B cell (primary cell): ENCODE results near the gene PRSS53. TPM values are rescaled to one million over a fixed set of nuclear protein-coding genes. Genes with fewer than 3 reads are reported as not detected.

Source experiments
- ATAC-seq: fragments of 200-7000 bp; cut with Tn5 transposase; one replicate; pipeline ENCODE4 v1.10.0; 2021; ENCODE audit warnings: low read depth, mild to moderate bottlenecking, moderate number of reproducible peaks, moderate library complexity
- CTCF ChIA-PET: fragments of 350-600 bp; sonication (Branson Sonifier 250); formaldehyde crosslinking; loops from one replicate; lab custom pipeline; 2021; ENCODE audit warnings: antibody characterized with exemption, inconsistent platforms; lab: Charles Lee
- POLR2A ChIA-PET: fragments of 350-600 bp; sonication (Branson Sonifier 250); formaldehyde crosslinking; loops from one replicate; lab custom pipeline; 2021; ENCODE audit warnings: antibody characterized with exemption; lab: Charles Lee
- DNase-seq: peaks from one replicate; pipeline ENCODE4 v3.0.0; 2013
- H2AFZ ChIP-seq: 2 replicates; pipeline ENCODE4 v1.6.1; 2012; ENCODE audit warnings: mild to moderate bottlenecking, low read depth, low read length; ENCODE audit not compliant: insufficient read depth, poor library complexity, severe bottlenecking
- H3K27ac ChIP-seq, 2 donors: 1 replicate in 1 of 2; 2 replicates in 1 of 2; pipeline ENCODE4 v1.5.1; 2012 to 2013; ENCODE audit warnings: low read length in 2 of 2, mild to moderate bottlenecking in 2 of 2, moderate library complexity in 1 of 2
- H3K27me3 ChIP-seq, 4 experiments: fragments of 200-600 bp in 1 of 4; sonication (generic) in 1 of 4; replicated peaks in 1 of 4; 1 replicate in 2 of 4; 2 replicates in 2 of 4; pipeline versions ENCODE4 v1.6.1 to v1.7.0; 2013 to 2016; ENCODE audit warnings: low read length in 3 of 4, mild to moderate bottlenecking in 2 of 4, mixed read lengths in 1 of 4, moderate library complexity in 1 of 4; ENCODE audit not compliant: insufficient read depth in 4 of 4, control insufficient read depth in 3 of 4; ENCODE audit errors: control extremely low read depth in 1 of 4
- H3K36me3 ChIP-seq, 2 experiments: replicated peaks in 1 of 2; 1 replicate in 1 of 2; 2 replicates in 1 of 2; pipeline versions ENCODE4 v1.6.1 to v1.7.1; 2013; ENCODE audit warnings: low read length in 1 of 2; ENCODE audit not compliant: insufficient read depth in 2 of 2, control insufficient read depth in 1 of 2; ENCODE audit errors: control extremely low read depth in 1 of 2, extremely low read depth in 1 of 2
- H3K4me1 ChIP-seq, 2 donors: fragments of 200-600 bp in 1 of 2; sonication (generic) in 1 of 2; 1 replicate in 1 of 2; 2 replicates in 1 of 2; pipeline versions ENCODE4 v1.5.1 to v1.6.1; 2013 to 2017; ENCODE audit warnings: low read length in 2 of 2; ENCODE audit not compliant: control insufficient read depth in 2 of 2, insufficient read depth in 2 of 2
- H3K4me2 ChIP-seq: replicated peaks from 2 replicates; pipeline ENCODE3; 2012; ENCODE audit warnings: mild to moderate bottlenecking, low read depth, low read length; ENCODE audit not compliant: poor library complexity, severe bottlenecking
- H3K4me3 ChIP-seq, 5 experiments: fragments of 200-600 bp in 1 of 5; sonication (generic) in 1 of 5; 1 replicate in 3 of 5; 2 replicates in 2 of 5; pipeline versions ENCODE4 v1.5.1 to v1.7.0; 2011 to 2016; ENCODE audit warnings: low read length in 4 of 5, mild to moderate bottlenecking in 4 of 5, low read depth in 2 of 5, control low read depth in 1 of 5, moderate library complexity in 1 of 5; ENCODE audit not compliant: insufficient read depth in 1 of 5; ENCODE audit errors: control extremely low read depth in 1 of 5, extremely low read depth in 1 of 5
- H3K79me2 ChIP-seq: fragments of 200-600 bp; sonication (generic); one replicate; pipeline ENCODE4 v1.6.0; 2016; ENCODE audit warnings: low read length; ENCODE audit not compliant: control insufficient read depth, insufficient read depth
- H3K9ac ChIP-seq: fragments of 200-600 bp; sonication (generic); 2 replicates; pipeline ENCODE4 v1.6.1; 2017; ENCODE audit warnings: mild to moderate bottlenecking, low read length, moderate library complexity
- H3K9me3 ChIP-seq, 3 donors: one replicate each; pipeline versions ENCODE4 v1.6.1 to v1.7.1; 2013; ENCODE audit warnings: low read length in 2 of 3; ENCODE audit not compliant: control insufficient read depth in 2 of 3, insufficient read depth in 1 of 3; ENCODE audit errors: control extremely low read depth in 1 of 3
- H4K20me1 ChIP-seq: 2 replicates; pipeline ENCODE4 v1.6.0; 2012; ENCODE audit warnings: mild to moderate bottlenecking, low read length; ENCODE audit not compliant: insufficient read depth, control insufficient read depth, poor library complexity, severe bottlenecking
- H3K27ac Mint-ChIP-seq: one replicate; pipeline ENCODE4 v1.8.0; 2021; ENCODE audit warnings: mixed read lengths
- H3K27me3 Mint-ChIP-seq: one replicate; pipeline ENCODE4 v1.8.0; 2021; ENCODE audit warnings: mixed read lengths
- H3K4me1 Mint-ChIP-seq: one replicate; pipeline ENCODE4 v1.8.0; 2021; ENCODE audit warnings: mixed read lengths
- H3K4me3 Mint-ChIP-seq: one replicate; pipeline ENCODE4 v1.8.0; 2021; ENCODE audit warnings: mixed read lengths
- H3K9me3 Mint-ChIP-seq: one replicate; pipeline ENCODE4 v1.8.0; 2022; ENCODE audit warnings: mixed read lengths; ENCODE audit not compliant: insufficient read depth
- CTCF ChIP-seq: fragments of 200-600 bp; IDR thresholded peaks from one replicate; pipeline ENCODE4 v1.8.0; 2022; ENCODE audit warnings: antibody characterized with exemption, mild to moderate bottlenecking
- EZH2 ChIP-seq: IDR thresholded peaks from 2 replicates; pipeline ENCODE4 v1.6.1; 2012; ENCODE audit warnings: borderline replicate concordance, low read depth, mild to moderate bottlenecking, moderate library complexity, low read length; ENCODE audit not compliant: insufficient read depth, poor library complexity, severe bottlenecking
- WGBS: methylation state at CpG from one replicate; pipeline ENCODE4 v1.1.5; 2013; ENCODE audit warnings: missing lambda C conversion rate; ENCODE audit not compliant: insufficient coverage; 5-methylcytosine and 5-hydroxymethylcytosine counted together
- intact Hi-C: fragments of 100-400 bp; cut with micrococcal nuclease; formaldehyde crosslinking; loops from one replicate; pipeline ENCODE4 v1.10.0; 2022
- polyA plus RNA-seq: library from polyadenylated mRNA; depleted of rRNA; stranded (reverse); fragments of >200 nt; gene quantifications from 2 replicates; pipeline ENCODE4 v1.2.3, GENCODE V29; 2012
- total RNA-seq, 2 donors: library from RNA; stranded (reverse); fragments of 120-200 nt in 1 of 2; gene quantifications; 1 replicate in 1 of 2; 2 replicates in 1 of 2; pipeline versions ENCODE4 v1.2.3 to v1.2.4, GENCODE V29; 2013 to 2022

The PRSS53 gene
- total and polyA plus RNA-seq, 2 donors (not counting 1 experiment from before 2014, with no cell fraction given): 10.1 to 10.8 TPM

DNA sequence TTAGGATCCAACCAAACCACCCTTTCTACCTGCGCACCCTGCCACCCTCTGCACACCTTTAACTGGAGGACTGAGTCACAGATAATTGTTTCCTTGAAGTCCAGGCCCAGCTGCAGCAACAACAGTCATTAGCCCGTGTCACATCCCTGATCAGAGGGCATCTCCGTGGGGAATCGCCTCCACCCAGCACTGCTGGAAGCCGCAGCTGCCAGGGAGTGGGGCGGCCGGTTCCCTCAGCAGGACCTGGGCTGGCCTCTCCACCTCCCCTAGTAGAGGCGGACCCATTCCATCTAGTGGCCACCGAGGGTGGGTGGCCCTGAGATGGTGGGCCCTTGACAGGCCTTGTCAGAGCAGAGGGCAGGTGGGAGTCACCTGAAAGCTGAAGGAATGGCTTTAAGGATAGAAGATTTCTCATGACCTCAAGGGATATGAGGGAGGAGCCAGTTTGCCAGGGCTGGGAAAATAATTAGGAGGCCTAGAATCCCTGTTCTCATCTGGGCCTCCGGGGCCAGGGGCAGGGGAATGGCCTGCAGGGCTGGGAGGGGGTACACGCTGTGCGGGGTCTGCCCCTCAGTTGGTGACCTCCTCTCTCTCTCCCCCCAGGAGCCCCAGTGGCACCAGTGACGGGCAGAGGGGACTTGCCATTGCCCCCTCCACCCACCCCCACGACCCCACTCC lies 6.2 kb downstream of the PRSS53 start:
- peaks cover 69% of the 10 kb centered on the region for H4K20me1 ChIP-seq
- H3K4me3 Mint-ChIP-seq: no peak overlapping the region
- WGBS: 96% methylated on average over 11 of the region's 14 CpGs

More for the DNA sequence above, 6.2 kb downstream of the PRSS53 start:
- ChIA-PET POLR2A (no interaction called here), CTCF (no interaction called here)
- peaks cover 60% of the 10 kb centered on the region for H3K79me2 ChIP-seq
- Mint-ChIP-seq H3K27ac (no peak overlapping the region), H3K9me3 (no peaks in the 10 kb centered on the region), H3K4me1 (peaks cover 14% of the 10 kb centered on the region), H3K27me3 (no peaks in the 10 kb centered on the region)
- no peak for ATAC-seq
- H3K9me3 ChIP-seq: no peaks in the 10 kb centered on the region
- intact Hi-C loops: no loop called here
- peaks cover 0 to 54% of the 10 kb centered on the region in 2 experiments for H3K36me3 ChIP-seq
- H3K4me3 ChIP-seq: no peak overlapping the region
- H3K9ac ChIP-seq: no peak overlapping the region
- no peak overlapping the region for H2AFZ ChIP-seq
- no peaks in the 10 kb centered on the region for H3K27me3 ChIP-seq
- H3K27ac ChIP-seq: no peak overlapping the region
- TF ChIP-seq CTCF (no peak), EZH2 (no peak)
- no peak overlapping the region for H3K4me2 ChIP-seq
- DNase-seq: no peak
- H3K4me1 ChIP-seq: peaks cover 0 to 4% of the 10 kb centered on the region in 2 donors
